ENCODE measurements around the gene DNASE1L1. TPM values are rescaled to one million over a fixed set of nuclear protein-coding genes. Genes with fewer than 3 reads are reported as not detected.

Gene DNASE1L1
- total and polyA plus RNA-seq, 2 experiments from 2014 or later: 22.6 to 36.1 TPM

DNA sequence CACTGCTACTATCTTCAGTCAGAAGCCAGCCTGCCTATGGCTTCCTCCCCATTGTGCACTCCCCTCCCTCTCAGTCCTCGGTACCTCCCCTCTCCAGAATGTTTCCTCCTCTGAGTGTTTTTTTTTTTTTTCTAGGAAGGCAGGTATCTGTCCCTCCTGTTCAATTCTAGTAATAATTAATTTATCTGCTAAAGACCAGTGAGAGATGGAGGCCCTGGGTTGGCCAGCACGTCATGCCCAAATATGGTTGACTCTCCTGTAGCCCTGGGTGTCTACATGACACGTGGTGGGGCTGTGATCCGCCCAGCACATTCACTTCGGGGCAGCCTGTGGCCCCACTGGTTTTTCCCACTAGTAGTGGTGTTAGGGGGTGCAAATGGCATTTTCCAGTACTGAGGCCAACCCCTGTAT, 36.4 kb downstream of the DNASE1L1 start:
- 60% methylated on average over 5 of the region's 5 CpGs for WGBS (ENCODE audit: low lambda C conversion rate, missing lambda C conversion rate)
- Histone ChIP-seq H3K79me2 (peaks cover 17% of the 10 kb centered on the region), H3K27me3 (no peaks in the 10 kb centered on the region), H3K4me1 (ENCODE audit: insufficient read depth) (peaks cover 19% of the 10 kb centered on the region), H3K4me2 (peak overlapping the region; percentile 85), H3K27ac (peak overlapping the region; percentile 57), H3K9me3 (ENCODE audit: low read depth) (no peaks in the 10 kb centered on the region), H2AFZ (no peak overlapping the region), H4K20me1 (ENCODE audit: insufficient read depth, poor library complexity, severe bottlenecking) (peaks cover 5% of the 10 kb centered on the region), H3K36me3 (replicated peaks; ENCODE audit: insufficient read depth, low read depth) (no peaks in the 10 kb centered on the region), H3K9me2 (replicated peaks; ENCODE audit: insufficient read depth) (no peaks in the 10 kb centered on the region), H3K4me3 (no peak overlapping the region)
- no peak for DNase-seq (ENCODE audit: low spot score)
- TF ChIP-seq, protein P1, sequence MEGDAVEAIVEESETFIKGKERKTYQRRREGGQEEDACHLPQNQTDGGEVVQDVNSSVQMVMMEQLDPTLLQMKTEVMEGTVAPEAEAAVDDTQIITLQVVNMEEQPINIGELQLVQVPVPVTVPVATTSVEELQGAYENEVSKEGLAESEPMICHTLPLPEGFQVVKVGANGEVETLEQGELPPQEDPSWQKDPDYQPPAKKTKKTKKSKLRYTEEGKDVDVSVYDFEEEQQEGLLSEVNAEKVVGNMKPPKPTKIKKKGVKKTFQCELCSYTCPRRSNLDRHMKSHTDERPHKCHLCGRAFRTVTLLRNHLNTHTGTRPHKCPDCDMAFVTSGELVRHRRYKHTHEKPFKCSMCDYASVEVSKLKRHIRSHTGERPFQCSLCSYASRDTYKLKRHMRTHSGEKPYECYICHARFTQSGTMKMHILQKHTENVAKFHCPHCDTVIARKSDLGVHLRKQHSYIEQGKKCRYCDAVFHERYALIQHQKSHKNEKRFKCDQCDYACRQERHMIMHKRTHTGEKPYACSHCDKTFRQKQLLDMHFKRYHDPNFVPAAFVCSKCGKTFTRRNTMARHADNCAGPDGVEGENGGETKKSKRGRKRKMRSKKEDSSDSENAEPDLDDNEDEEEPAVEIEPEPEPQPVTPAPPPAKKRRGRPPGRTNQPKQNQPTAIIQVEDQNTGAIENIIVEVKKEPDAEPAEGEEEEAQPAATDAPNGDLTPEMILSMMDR (IDR thresholded peaks at IDR 0.05; ENCODE audit: poor library complexity): no peak
- TF ChIP-seq EZH2phosphoT487 (IDR thresholded peaks at IDR 0.05; ENCODE audit: low read depth, severe bottlenecking, unreplicated experiment): no peak
- TF ChIP-seq EZH2 (IDR thresholded peaks at IDR 0.05; ENCODE audit: borderline replicate concordance): no peak

DNA sequence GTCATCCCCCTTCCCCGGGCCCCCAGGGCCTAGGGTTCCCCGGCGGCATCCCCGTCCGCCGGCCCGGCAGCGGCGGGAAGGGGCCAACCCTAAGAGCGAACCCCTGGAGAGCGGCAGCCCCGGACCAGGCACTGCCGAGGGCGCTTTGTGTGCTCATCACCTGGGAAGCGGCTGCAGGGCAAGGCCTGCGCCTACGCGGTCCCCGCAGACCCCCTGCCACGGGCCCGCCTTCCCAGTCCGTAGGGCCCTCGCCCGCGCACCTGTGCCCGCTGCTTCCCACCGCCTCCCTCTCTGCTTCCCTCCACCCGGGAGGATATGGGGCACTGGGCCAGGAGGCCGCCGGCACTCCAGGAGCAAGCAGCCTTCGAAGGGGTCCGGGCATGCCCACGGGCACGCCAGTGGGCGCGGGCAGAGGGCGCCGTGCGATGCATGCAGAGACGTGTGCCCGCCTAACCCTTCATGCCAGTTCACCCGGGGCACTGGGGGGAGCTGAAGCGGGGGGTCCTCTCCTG, 37.2 kb downstream of the DNASE1L1 start:
- Histone ChIP-seq H3K4me1 (ENCODE audit: insufficient read depth) (peaks cover 15% of the 10 kb centered on the region), H3K27me3 (no peaks in the 10 kb centered on the region), H3K4me3 (no peak overlapping the region), H3K9me3 (ENCODE audit: low read depth) (no peaks in the 10 kb centered on the region), H3K27ac (peak overlapping the region; percentile 71), H3K79me2 (peaks cover 25% of the 10 kb centered on the region), H3K36me3 (replicated peaks; ENCODE audit: insufficient read depth, low read depth) (no peaks in the 10 kb centered on the region), H3K9me2 (replicated peaks; ENCODE audit: insufficient read depth) (no peaks in the 10 kb centered on the region), H4K20me1 (ENCODE audit: insufficient read depth, poor library complexity, severe bottlenecking) (peaks cover 5% of the 10 kb centered on the region), H3K4me2 (peak overlapping the region; percentile 85), H2AFZ (no peak overlapping the region)
- TF ChIP-seq, protein P1 (IDR thresholded peaks at IDR 0.05; ENCODE audit: poor library complexity): no peak
- TF ChIP-seq EZH2phosphoT487 (IDR thresholded peaks at IDR 0.05; ENCODE audit: low read depth, severe bottlenecking, unreplicated experiment) (no peak), EZH2 (IDR thresholded peaks at IDR 0.05; ENCODE audit: borderline replicate concordance) (no peak)
- WGBS (ENCODE audit: low lambda C conversion rate, missing lambda C conversion rate): 61% methylated on average over 37 of the region's 43 CpGs
- DNase-seq (ENCODE audit: low spot score): no peak

DNA sequence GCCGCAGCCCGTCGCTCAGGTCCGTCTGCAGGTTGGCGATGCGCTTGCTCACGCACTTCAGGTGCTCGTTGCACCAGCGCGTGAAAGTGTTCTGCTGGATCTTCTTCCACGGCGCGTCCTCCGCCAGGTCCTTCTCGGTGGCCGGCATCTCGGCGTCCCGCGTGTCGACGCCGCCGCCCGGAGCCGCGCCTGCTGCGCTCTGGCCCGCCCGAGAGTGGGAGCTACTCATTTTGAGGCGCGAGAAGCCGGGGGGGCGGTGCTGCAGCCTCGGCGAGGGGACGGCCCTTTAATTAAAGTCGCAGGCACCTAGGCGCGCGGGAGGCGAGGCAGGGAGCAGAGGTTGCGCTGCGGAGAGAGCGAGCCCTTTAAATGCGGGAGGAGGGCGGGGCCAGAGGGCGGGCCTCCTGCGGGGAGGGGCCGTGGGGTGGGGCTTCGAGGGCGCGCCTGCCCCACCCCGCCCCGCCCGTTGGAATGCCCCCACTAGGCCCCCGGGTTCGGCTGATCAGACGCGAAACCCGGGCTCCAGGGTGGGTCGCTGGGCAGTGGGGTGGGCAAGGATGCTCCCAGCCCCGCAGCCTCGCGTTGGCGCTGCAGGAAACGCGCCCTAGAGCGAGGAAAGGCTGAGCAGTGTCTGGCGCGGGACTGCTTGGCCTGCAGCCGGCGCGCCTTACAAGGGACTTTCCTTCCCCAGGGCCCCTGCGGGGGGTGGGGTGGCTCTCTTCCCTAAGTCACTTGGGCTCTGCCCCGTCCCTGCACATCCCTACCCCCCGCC, 37.9 kb downstream of the DNASE1L1 start:
- peaks cover 15% of the 10 kb centered on the region for H3K4me1 ChIP-seq (ENCODE audit: insufficient read depth)
- no peaks in the 10 kb centered on the region for H3K9me2 ChIP-seq (replicated peaks; ENCODE audit: insufficient read depth)
- peak overlapping the region; percentile 85 for H3K4me2 ChIP-seq
- peaks cover 28% of the 10 kb centered on the region for H3K79me2 ChIP-seq
- no peaks in the 10 kb centered on the region for H3K9me3 ChIP-seq (ENCODE audit: low read depth)
- no peak overlapping the region for H2AFZ ChIP-seq
- no peaks in the 10 kb centered on the region for H3K36me3 ChIP-seq (replicated peaks; ENCODE audit: insufficient read depth, low read depth)
- DNase-seq (ENCODE audit: low spot score): peak; percentile 94
- no peaks in the 10 kb centered on the region for H3K27me3 ChIP-seq
- TF ChIP-seq, protein P1 (IDR thresholded peaks at IDR 0.05; ENCODE audit: poor library complexity): no peak
- TF ChIP-seq EZH2 (IDR thresholded peaks at IDR 0.05; ENCODE audit: borderline replicate concordance) (no peak), EZH2phosphoT487 (IDR thresholded peaks at IDR 0.05; ENCODE audit: low read depth, severe bottlenecking, unreplicated experiment) (no peak)
- peak overlapping the region; percentile 100 for H3K27ac ChIP-seq
- H3K4me3 ChIP-seq: peak overlapping the region; percentile 49
- H4K20me1 ChIP-seq (ENCODE audit: insufficient read depth, poor library complexity, severe bottlenecking): peaks cover 7% of the 10 kb centered on the region
- WGBS (ENCODE audit: low lambda C conversion rate, missing lambda C conversion rate): 39% methylated on average over 35 of the region's 77 CpGs
